HCEC 1CT (cell line): Measurements from ENCODE around the gene RPS6KA4.
A peak's percentile ranks its signal among the peaks of the same experiment; 100 is the strongest.

Experiments used
- DNase-seq: peaks from one replicate; pipeline ENCODE4 v3.0.0-alpha.2; 2017

Gene RPS6KA4

GRCh38 chr11:64369440-64370421 lies 10.8 kb downstream of the RPS6KA4 start:
- no peak for DNase-seq

GRCh38 chr11:64371201-64371600 lies 12.2 kb downstream of the RPS6KA4 start:
- DNase-seq = no peak

GRCh38 chr11:64372021-64372420 lies 13.1 kb downstream of the RPS6KA4 start:
- no peak for DNase-seq

- DNase-seq = peak; percentile 71
Observed at GRCh38 chr11:64372802-64373597, 14.0 kb downstream of the RPS6KA4 start.

- DNase-seq = no peak
Observed at GRCh38 chr11:64373598-64373974, 14.6 kb downstream of the RPS6KA4 start.

GRCh38 chr11:64376071-64376470 lies 17.1 kb downstream of the RPS6KA4 start:
- no peak for DNase-seq

GRCh38 chr11:64378335-64378880 lies 19.4 kb downstream of the RPS6KA4 start:
- DNase-seq = no peak

- DNase-seq = no peak
Observed at GRCh38 chr11:64379160-64379559, 20.2 kb downstream of the RPS6KA4 start.

- no peak for DNase-seq
Observed at GRCh38 chr11:64379817-64380709, 21.1 kb downstream of the RPS6KA4 start.

GRCh38 chr11:64381350-64381749 lies 22.4 kb downstream of the RPS6KA4 start:
- DNase-seq = no peak

GRCh38 chr11:64382047-64382446 lies 23.1 kb downstream of the RPS6KA4 start:
- no peak for DNase-seq

GRCh38 chr11:64382586-64382985 lies 23.6 kb downstream of the RPS6KA4 start:
- DNase-seq = no peak

GRCh38 chr11:64383580-64383979 lies 24.6 kb downstream of the RPS6KA4 start:
- no peak for DNase-seq

- no peak for DNase-seq
Observed at GRCh38 chr11:64384028-64384737, 25.2 kb downstream of the RPS6KA4 start.

- no peak for DNase-seq
Observed at GRCh38 chr11:64384981-64385944, 26.3 kb downstream of the RPS6KA4 start.

- no peak for DNase-seq
Observed at GRCh38 chr11:64385945-64386704, 27.2 kb downstream of the RPS6KA4 start.

GRCh38 chr11:64387916-64388315 lies 29.0 kb downstream of the RPS6KA4 start:
- DNase-seq = no peak

GRCh38 chr11:64388894-64389293 lies 29.9 kb downstream of the RPS6KA4 start:
- DNase-seq = no peak

- DNase-seq = no peak
Observed at GRCh38 chr11:64389851-64390250, 30.9 kb downstream of the RPS6KA4 start.

GRCh38 chr11:64390558-64390957 lies 31.6 kb downstream of the RPS6KA4 start:
- DNase-seq = no peak
